ENCODE measurements around the gene AAK1. TPM values are rescaled to one million over a fixed set of nuclear protein-coding genes. Genes with fewer than 3 reads are reported as not detected.
A peak's percentile ranks its signal among the peaks of the same experiment; 100 is the strongest.

Gene AAK1
- total RNA-seq, 1 donor from 2014 or later = 68.2 TPM

- no peak for DNase-seq
- H3K9me3 Mint-ChIP-seq (ENCODE audit: unreplicated experiment) = peaks cover 2% of the 10 kb centered on the region
- H3K27ac Mint-ChIP-seq (ENCODE audit: unreplicated experiment) = peak overlapping the region; percentile 45
- H3K4me3 Mint-ChIP-seq (ENCODE audit: unreplicated experiment) = no peak overlapping the region
- peaks cover 7% of the 10 kb centered on the region for H3K4me1 Mint-ChIP-seq (ENCODE audit: low read depth, unreplicated experiment)
- H3K36me3 Mint-ChIP-seq (ENCODE audit: unreplicated experiment) = no peaks in the 10 kb centered on the region
- H3K27me3 Mint-ChIP-seq (ENCODE audit: unreplicated experiment) = peaks cover 1% of the 10 kb centered on the region
- TF ChIP-seq CTCF (IDR thresholded peaks at IDR 0.05; ENCODE audit: partially characterized antibody, unreplicated experiment) = no peak
These were observed 76.2 kb downstream of the AAK1 start for GRCh38 chr2:69567157-69567908.

- TF ChIP-seq CTCF (IDR thresholded peaks at IDR 0.05; ENCODE audit: partially characterized antibody, unreplicated experiment) = no peak
- Mint-ChIP-seq H3K4me3 (ENCODE audit: unreplicated experiment) (no peak overlapping the region), H3K27me3 (ENCODE audit: unreplicated experiment) (peaks cover 1% of the 10 kb centered on the region), H3K36me3 (ENCODE audit: unreplicated experiment) (no peaks in the 10 kb centered on the region), H3K27ac (ENCODE audit: unreplicated experiment) (no peak overlapping the region), H3K9me3 (ENCODE audit: unreplicated experiment) (peaks cover 2% of the 10 kb centered on the region), H3K4me1 (ENCODE audit: low read depth, unreplicated experiment) (peaks cover 7% of the 10 kb centered on the region)
- no peak for DNase-seq
These were observed 76.9 kb downstream of the AAK1 start for GRCh38 chr2:69566669-69567068.

GRCh38 chr2:69565431-69565839, 78.1 kb downstream of the AAK1 start:
- Mint-ChIP-seq H3K9me3 (ENCODE audit: unreplicated experiment) (no peaks in the 10 kb centered on the region), H3K4me3 (ENCODE audit: unreplicated experiment) (no peak overlapping the region), H3K27ac (ENCODE audit: unreplicated experiment) (no peak overlapping the region), H3K36me3 (ENCODE audit: unreplicated experiment) (no peaks in the 10 kb centered on the region), H3K27me3 (ENCODE audit: unreplicated experiment) (no peaks in the 10 kb centered on the region), H3K4me1 (ENCODE audit: low read depth, unreplicated experiment) (peaks cover 7% of the 10 kb centered on the region)
- DNase-seq = peak; percentile 83
- TF ChIP-seq CTCF (IDR thresholded peaks at IDR 0.05; ENCODE audit: partially characterized antibody, unreplicated experiment) = peak; percentile 90

- no peaks in the 10 kb centered on the region for H3K27me3 Mint-ChIP-seq (ENCODE audit: unreplicated experiment)
These were observed 78.9 kb downstream of the AAK1 start for GRCh38 chr2:69564604-69565003.

More at GRCh38 chr2:69564604-69565003, 78.9 kb downstream of the AAK1 start:
- Mint-ChIP-seq H3K36me3 (ENCODE audit: unreplicated experiment) (no peaks in the 10 kb centered on the region), H3K4me1 (ENCODE audit: low read depth, unreplicated experiment) (peaks cover 13% of the 10 kb centered on the region), H3K27ac (ENCODE audit: unreplicated experiment) (no peak overlapping the region), H3K4me3 (ENCODE audit: unreplicated experiment) (no peak overlapping the region), H3K9me3 (ENCODE audit: unreplicated experiment) (no peaks in the 10 kb centered on the region)
- TF ChIP-seq CTCF (IDR thresholded peaks at IDR 0.05; ENCODE audit: partially characterized antibody, unreplicated experiment) = no peak
- no peak for DNase-seq
